ENCODE results near the gene ZNF438.

DNA sequence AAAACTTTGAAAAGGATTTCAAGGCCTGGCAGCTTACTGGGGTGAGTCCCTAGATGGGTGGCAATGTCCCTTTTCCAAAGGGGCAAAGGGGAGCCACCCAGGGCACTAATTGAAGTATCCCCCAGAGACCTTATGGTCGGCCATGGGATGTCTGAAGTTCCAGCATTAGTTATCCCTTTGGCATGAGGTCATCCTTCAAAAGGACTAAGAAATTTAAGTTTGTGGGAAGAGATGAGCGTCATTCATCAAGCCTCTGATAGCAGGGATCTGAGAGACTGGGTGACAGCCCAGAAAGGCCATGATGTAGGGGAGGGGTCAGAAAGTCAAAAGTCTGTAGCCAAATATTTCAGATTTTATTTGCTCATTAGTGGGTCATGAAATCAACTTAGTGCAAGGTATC is 195.3 kb downstream of the ZNF438 start:
- TF ChIP-seq, protein P1, sequence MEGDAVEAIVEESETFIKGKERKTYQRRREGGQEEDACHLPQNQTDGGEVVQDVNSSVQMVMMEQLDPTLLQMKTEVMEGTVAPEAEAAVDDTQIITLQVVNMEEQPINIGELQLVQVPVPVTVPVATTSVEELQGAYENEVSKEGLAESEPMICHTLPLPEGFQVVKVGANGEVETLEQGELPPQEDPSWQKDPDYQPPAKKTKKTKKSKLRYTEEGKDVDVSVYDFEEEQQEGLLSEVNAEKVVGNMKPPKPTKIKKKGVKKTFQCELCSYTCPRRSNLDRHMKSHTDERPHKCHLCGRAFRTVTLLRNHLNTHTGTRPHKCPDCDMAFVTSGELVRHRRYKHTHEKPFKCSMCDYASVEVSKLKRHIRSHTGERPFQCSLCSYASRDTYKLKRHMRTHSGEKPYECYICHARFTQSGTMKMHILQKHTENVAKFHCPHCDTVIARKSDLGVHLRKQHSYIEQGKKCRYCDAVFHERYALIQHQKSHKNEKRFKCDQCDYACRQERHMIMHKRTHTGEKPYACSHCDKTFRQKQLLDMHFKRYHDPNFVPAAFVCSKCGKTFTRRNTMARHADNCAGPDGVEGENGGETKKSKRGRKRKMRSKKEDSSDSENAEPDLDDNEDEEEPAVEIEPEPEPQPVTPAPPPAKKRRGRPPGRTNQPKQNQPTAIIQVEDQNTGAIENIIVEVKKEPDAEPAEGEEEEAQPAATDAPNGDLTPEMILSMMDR (conservative IDR thresholded peaks at IDR 0.05; ENCODE audit: low read depth, low read length) = no peak
- no peak for TF ChIP-seq FOS (IDR thresholded peaks at IDR 0.05; ENCODE audit: low read depth, low read length)
- TF ChIP-seq MXI1 (IDR thresholded peaks at IDR 0.05; ENCODE audit: borderline replicate concordance, low read depth, low read length) = no peak
- TF ChIP-seq MAZ (IDR thresholded peaks at IDR 0.05; ENCODE audit: borderline replicate concordance, low read depth, low read length) = no peak
- TF ChIP-seq CEBPB (IDR thresholded peaks at IDR 0.05; ENCODE audit: low read depth, low read length) = no peak
- no peak for TF ChIP-seq POLR2A (IDR thresholded peaks at IDR 0.05; ENCODE audit: low read depth, low read length)
- no peak for TF ChIP-seq RFX5 (IDR thresholded peaks at IDR 0.05; ENCODE audit: low read depth, low read length)
- TF ChIP-seq RCOR1 (IDR thresholded peaks at IDR 0.05; ENCODE audit: insufficient replicate concordance, low read length) = no peak
- TF ChIP-seq, protein P2, sequence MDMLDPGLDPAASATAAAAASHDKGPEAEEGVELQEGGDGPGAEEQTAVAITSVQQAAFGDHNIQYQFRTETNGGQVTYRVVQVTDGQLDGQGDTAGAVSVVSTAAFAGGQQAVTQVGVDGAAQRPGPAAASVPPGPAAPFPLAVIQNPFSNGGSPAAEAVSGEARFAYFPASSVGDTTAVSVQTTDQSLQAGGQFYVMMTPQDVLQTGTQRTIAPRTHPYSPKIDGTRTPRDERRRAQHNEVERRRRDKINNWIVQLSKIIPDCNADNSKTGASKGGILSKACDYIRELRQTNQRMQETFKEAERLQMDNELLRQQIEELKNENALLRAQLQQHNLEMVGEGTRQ (IDR thresholded peaks at IDR 0.05; ENCODE audit: low read depth, low read length) = no peak
- TF ChIP-seq RAD21 (IDR thresholded peaks at IDR 0.05; ENCODE audit: low read length) = no peak
- no peak for TF ChIP-seq SMC3 (IDR thresholded peaks at IDR 0.05; ENCODE audit: low read depth, low read length)
- no peak for TF ChIP-seq NFE2L2 (IDR thresholded peaks at IDR 0.05; ENCODE audit: low read depth, low read length)
- TF ChIP-seq CHD1 (IDR thresholded peaks at IDR 0.05; ENCODE audit: low read depth, low read length) = no peak
- TF ChIP-seq, protein P3, sequence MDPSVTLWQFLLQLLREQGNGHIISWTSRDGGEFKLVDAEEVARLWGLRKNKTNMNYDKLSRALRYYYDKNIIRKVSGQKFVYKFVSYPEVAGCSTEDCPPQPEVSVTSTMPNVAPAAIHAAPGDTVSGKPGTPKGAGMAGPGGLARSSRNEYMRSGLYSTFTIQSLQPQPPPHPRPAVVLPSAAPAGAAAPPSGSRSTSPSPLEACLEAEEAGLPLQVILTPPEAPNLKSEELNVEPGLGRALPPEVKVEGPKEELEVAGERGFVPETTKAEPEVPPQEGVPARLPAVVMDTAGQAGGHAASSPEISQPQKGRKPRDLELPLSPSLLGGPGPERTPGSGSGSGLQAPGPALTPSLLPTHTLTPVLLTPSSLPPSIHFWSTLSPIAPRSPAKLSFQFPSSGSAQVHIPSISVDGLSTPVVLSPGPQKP (IDR thresholded peaks at IDR 0.05; ENCODE audit: borderline replicate concordance, low read depth, low read length) = no peak
